ENCODE data around the gene PDGFRA. TPM values are rescaled to one million over a fixed set of nuclear protein-coding genes. Genes with fewer than 3 reads are reported as not detected.
A peak's percentile ranks its signal among the peaks of the same experiment; 100 is the strongest.

The PDGFRA gene
- total RNA-seq, 6 experiments from 2014 or later, result 7.0 to 32.6 (median 13.6) TPM

DNA sequence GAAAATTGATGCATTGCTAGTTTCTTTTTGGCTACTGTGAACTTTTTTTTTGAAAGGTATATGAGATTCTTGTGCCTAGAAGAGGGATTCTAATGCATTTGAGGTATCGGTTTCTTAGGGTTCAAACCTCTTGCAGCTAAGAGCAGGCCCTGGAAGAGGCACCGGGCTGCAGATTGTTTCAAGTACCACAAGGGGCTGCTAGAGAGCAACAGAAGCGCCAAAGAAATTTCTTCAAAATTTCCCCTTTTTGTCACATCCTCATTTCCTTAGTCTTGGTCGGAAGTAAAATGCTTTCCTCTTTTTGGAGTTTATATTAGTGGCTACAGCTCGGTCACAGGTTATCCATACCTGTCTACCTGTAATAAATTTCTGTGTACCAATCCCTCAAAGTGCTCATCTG, 89.8 kb downstream of the PDGFRA start:
- no peak for TF ChIP-seq POLR2A (IDR thresholded peaks at IDR 0.05)
- TF ChIP-seq, protein P1, sequence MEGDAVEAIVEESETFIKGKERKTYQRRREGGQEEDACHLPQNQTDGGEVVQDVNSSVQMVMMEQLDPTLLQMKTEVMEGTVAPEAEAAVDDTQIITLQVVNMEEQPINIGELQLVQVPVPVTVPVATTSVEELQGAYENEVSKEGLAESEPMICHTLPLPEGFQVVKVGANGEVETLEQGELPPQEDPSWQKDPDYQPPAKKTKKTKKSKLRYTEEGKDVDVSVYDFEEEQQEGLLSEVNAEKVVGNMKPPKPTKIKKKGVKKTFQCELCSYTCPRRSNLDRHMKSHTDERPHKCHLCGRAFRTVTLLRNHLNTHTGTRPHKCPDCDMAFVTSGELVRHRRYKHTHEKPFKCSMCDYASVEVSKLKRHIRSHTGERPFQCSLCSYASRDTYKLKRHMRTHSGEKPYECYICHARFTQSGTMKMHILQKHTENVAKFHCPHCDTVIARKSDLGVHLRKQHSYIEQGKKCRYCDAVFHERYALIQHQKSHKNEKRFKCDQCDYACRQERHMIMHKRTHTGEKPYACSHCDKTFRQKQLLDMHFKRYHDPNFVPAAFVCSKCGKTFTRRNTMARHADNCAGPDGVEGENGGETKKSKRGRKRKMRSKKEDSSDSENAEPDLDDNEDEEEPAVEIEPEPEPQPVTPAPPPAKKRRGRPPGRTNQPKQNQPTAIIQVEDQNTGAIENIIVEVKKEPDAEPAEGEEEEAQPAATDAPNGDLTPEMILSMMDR (IDR thresholded peaks at IDR 0.05), result peak; percentile 54 to 77 (median 68)
- peak; percentile 54 to 75 (median 68) for ATAC-seq

DNA sequence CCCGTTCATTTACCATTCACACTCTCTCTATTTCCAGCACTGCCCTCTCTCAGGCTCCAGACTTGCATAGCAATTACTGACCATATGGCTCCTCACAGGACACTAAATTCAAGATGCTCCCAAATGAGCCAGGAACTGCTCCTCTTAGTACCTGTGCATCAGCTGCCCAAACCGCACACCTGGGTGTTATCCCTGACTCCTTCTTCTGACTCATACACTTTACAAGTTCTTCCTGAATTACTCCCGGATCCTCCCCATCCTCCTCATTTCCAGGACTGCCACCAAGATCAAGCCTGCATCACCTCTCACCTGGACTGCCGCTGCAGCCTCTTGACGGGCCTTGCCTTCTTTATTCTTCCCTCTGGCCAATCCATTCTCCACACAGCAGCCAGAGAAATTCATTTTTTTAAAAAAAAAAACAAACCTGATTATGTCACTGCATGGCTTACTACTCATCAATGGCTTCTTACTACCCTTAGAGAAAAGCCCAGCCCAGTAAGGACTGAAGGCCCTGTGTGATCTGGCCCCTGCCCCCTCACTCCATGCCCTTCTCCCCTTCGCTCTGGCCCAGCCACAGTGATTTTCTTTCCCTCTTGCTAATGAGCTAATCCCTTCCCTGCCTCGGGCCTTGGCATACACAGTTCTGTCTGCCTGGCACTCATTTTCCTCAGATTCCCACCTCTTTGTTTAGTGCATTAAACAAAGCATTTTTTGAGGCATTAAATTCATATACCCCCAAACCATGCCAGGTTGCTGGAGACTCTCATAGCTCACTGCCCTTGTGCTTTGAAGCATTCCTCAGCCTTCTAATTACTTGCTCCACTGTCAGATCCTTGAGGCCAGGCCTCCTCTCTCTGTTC, 92.0 kb downstream of the PDGFRA start:
- intact Hi-C loops (cut with DNase I), result loop anchor here in 1 of 2 donors (10.0 kb wide), 1 partner anchor 124 kb away; no protein-coding TSS in a partner anchor
- ATAC-seq (no peak), DNase-seq (no peak)
- Histone ChIP-seq H3K36me3 (no peaks in the 10 kb centered on the region), H3K27me3 (no peaks in the 10 kb centered on the region), H3K9me3 (no peaks in the 10 kb centered on the region), H3K4me1 (no peaks in the 10 kb centered on the region), H3K27ac (no peak overlapping the region), H3K4me3 (no peak overlapping the region)
- TF ChIP-seq POLR2A (IDR thresholded peaks at IDR 0.05), result no peak
- TF ChIP-seq, protein P1 (IDR thresholded peaks at IDR 0.05), result no peak
- 78% methylated on average over 7 of the region's 7 CpGs for WGBS (ENCODE audit: insufficient coverage, low coverage, low lambda C conversion rate, missing lambda C conversion rate)

More for the DNA sequence above, 89.8 kb downstream of the PDGFRA start:
- DNase-seq, result no peak
- intact Hi-C loops (cut with DNase I), result no loop called here
- WGBS (ENCODE audit: insufficient coverage, low coverage, low lambda C conversion rate, missing lambda C conversion rate), result 17% methylated on average over 5 of the region's 5 CpGs
- Histone ChIP-seq H3K27me3 (no peaks in the 10 kb centered on the region), H3K36me3 (no peaks in the 10 kb centered on the region), H3K4me1 (no peaks in the 10 kb centered on the region), H3K9me3 (no peaks in the 10 kb centered on the region), H3K4me3 (no peak overlapping the region), H3K27ac (no peak overlapping the region)

DNA sequence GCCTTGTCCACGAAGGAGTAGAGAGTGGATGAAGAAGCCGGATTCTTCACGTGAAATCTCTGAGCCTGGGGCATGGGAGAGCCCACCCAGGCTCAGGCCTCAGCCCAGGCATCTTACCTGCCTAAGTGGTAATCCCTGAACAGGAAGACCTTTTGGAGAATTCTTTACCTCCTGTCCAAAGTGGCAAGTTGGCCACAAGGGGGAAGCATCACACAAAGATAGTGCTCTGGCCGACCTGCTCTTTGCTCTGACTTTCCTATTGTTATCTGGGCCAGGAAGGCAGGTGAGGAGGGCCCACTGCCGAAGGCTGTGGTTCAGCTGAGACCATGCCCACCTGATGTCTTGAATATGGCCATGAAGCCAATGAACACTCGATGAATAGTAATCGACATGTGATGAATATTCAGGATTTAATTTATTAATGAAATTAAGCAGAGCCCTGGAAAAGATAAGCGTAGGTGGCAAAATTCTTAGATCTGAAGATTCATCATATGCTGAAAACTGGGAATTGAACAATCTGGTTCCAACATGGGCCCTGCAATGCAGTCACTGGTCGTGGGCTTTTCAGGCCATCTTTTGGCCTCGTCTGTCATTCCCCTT, 93.8 kb downstream of the PDGFRA start:
- H3K27ac ChIP-seq, result no peak overlapping the region
- H3K4me1 ChIP-seq, result no peaks in the 10 kb centered on the region
- H3K36me3 ChIP-seq, result no peaks in the 10 kb centered on the region
- H3K9me3 ChIP-seq, result no peaks in the 10 kb centered on the region
- intact Hi-C loops (cut with DNase I), result loop anchor here in 1 of 2 donors (10.0 kb wide), 1 partner anchor 122 kb away; no protein-coding TSS in a partner anchor
- no peak for TF ChIP-seq POLR2A (IDR thresholded peaks at IDR 0.05)
- TF ChIP-seq, protein P1 (IDR thresholded peaks at IDR 0.05), result peak; percentile 63 to 79 (median 69)
- 30% methylated on average over 9 of the region's 10 CpGs for WGBS (ENCODE audit: insufficient coverage, low coverage, low lambda C conversion rate, missing lambda C conversion rate)
- no peak overlapping the region for H3K4me3 ChIP-seq
- DNase-seq (peak in 2 of 3 donors; percentile 62 to 70), ATAC-seq (peak; percentile 90 to 94 (median 92))
- no peaks in the 10 kb centered on the region for H3K27me3 ChIP-seq

DNA sequence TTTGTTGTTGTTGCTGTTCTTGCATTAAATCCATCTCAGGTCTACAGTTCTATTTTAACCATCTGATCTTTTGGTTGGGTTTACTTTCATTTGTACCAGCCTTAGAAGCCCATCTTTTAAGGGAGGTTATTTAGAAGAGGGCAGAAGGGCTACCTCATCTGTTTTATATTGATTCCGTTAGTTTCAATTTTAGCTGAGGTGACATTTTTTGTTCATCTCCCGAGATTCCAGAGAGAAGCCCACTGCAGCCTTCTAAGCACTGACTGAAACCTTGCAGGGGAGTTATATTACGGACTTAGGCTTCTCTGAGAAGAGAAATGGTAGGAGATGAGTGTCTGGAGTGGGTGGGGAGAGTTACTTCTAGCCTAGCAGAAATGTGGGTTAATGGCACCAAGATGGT, 101.8 kb downstream of the PDGFRA start:
- DNase-seq, result no peak
- Histone ChIP-seq H3K36me3 (no peaks in the 10 kb centered on the region), H3K4me1 (no peaks in the 10 kb centered on the region), H3K27ac (no peak overlapping the region), H3K4me3 (no peak overlapping the region), H3K9me3 (no peaks in the 10 kb centered on the region), H3K27me3 (no peaks in the 10 kb centered on the region)
- intact Hi-C loops (cut with DNase I), result no loop called here
- TF ChIP-seq, protein P1 (IDR thresholded peaks at IDR 0.05), result no peak
- no peak for TF ChIP-seq POLR2A (IDR thresholded peaks at IDR 0.05)
- ATAC-seq, result no peak
- WGBS (ENCODE audit: insufficient coverage, low coverage, low lambda C conversion rate, missing lambda C conversion rate), result 58% methylated on average over 3 of the region's 3 CpGs
